Osteoblast (primary cell): Measurements from ENCODE around the gene AKR1E2. TPM values are rescaled to one million over a fixed set of nuclear protein-coding genes. Genes with fewer than 3 reads are reported as not detected.

Experiments
- DNase-seq: peaks from one replicate; pipeline ENCODE4 v3.0.0; 2011; ENCODE audit warnings: low spot score, mixed read lengths; ENCODE audit not compliant: insufficient read length; ENCODE audit errors: missing footprints
- H2AFZ ChIP-seq: 2 replicates; pipeline ENCODE4 v1.6.0; 2011; ENCODE audit warnings: mild to moderate bottlenecking, low read length
- H3K27ac ChIP-seq: 2 replicates; pipeline ENCODE4 v1.5.1; 2011; ENCODE audit warnings: mild to moderate bottlenecking, low read depth, low read length, moderate library complexity
- H3K27me3 ChIP-seq: 2 replicates; pipeline ENCODE4 v1.6.0; 2012; ENCODE audit warnings: mild to moderate bottlenecking, control low read depth, inconsistent platforms, low read length, moderate library complexity; ENCODE audit not compliant: insufficient read depth
- H3K36me3 ChIP-seq: 2 replicates; pipeline ENCODE4 v1.5.1; 2011; ENCODE audit warnings: mild to moderate bottlenecking, low read length, control low read depth, moderate library complexity; ENCODE audit not compliant: insufficient read depth
- H3K4me1 ChIP-seq: 2 replicates; pipeline ENCODE4 v1.5.1; 2011; ENCODE audit warnings: mild to moderate bottlenecking, low read length, control low read depth, moderate library complexity; ENCODE audit not compliant: insufficient read depth
- H3K4me2 ChIP-seq: 2 replicates; pipeline ENCODE4 v1.6.0; 2011; ENCODE audit warnings: mild to moderate bottlenecking, low read length; ENCODE audit not compliant: insufficient read depth
- H3K4me3 ChIP-seq: fragments of 200-600 bp; sonication (generic); 3 replicates; pipeline ENCODE4 v1.5.1; 2012; ENCODE audit warnings: mild to moderate bottlenecking, low read length, inconsistent platforms; ENCODE audit not compliant: insufficient read depth
- H3K79me2 ChIP-seq: 2 replicates; pipeline ENCODE4 v1.6.0; 2012; ENCODE audit warnings: mild to moderate bottlenecking, low read length, control low read depth, inconsistent platforms; ENCODE audit not compliant: insufficient read depth
- H3K9me3 ChIP-seq: 2 replicates; pipeline ENCODE4 v1.5.1; 2011; ENCODE audit warnings: low read depth, low read length, control low read depth
- H4K20me1 ChIP-seq: 2 replicates; pipeline ENCODE4 v1.6.0; 2012; ENCODE audit warnings: mild to moderate bottlenecking, low read length, control low read depth; ENCODE audit not compliant: insufficient read depth
- total RNA-seq: library from RNA; depleted of rRNA; stranded (reverse); fragments of >200 nt; gene quantifications from 2 replicates; pipeline ENCODE4 v1.2.3, GENCODE V29; 2012
- TF ChIP-seq, protein P1 (sequence below): IDR thresholded peaks from 2 replicates; pipeline ENCODE4 v1.5.1; 2011; ENCODE audit warnings: mild to moderate bottlenecking, low read depth, low read length, moderate library complexity; ENCODE audit errors: extremely low read depth

AKR1E2 gene
- total RNA-seq, 1 donor = 17.7 TPM

DNA sequence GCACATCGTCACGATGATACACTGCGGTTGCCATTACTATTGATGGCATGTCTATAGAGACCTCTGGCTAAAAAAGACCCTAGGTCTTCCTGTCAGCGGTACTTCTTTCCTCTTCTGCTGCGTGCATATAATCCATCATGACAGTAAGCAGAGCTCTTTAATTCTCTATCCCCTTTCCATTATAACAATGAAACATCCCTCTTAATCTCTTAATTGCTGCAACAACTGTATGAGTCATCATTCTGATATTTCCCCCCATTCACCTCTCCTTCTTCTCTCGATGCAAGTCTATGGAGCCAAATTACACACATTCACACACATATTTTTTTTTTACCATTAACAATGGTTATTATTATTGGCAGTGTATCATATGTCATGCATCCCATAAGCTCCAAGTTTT, 45.2 kb upstream of the AKR1E2 start:
- Histone ChIP-seq H3K4me3 (no peak overlapping the region), H3K27me3 (no peaks in the 10 kb centered on the region), H3K4me1 (peaks cover 17% of the 10 kb centered on the region), H3K36me3 (no peaks in the 10 kb centered on the region), H3K9me3 (no peaks in the 10 kb centered on the region), H4K20me1 (no peaks in the 10 kb centered on the region), H3K4me2 (no peak overlapping the region), H3K79me2 (no peaks in the 10 kb centered on the region), H2AFZ (no peak overlapping the region), H3K27ac (no peak overlapping the region)
- TF ChIP-seq, protein P1, sequence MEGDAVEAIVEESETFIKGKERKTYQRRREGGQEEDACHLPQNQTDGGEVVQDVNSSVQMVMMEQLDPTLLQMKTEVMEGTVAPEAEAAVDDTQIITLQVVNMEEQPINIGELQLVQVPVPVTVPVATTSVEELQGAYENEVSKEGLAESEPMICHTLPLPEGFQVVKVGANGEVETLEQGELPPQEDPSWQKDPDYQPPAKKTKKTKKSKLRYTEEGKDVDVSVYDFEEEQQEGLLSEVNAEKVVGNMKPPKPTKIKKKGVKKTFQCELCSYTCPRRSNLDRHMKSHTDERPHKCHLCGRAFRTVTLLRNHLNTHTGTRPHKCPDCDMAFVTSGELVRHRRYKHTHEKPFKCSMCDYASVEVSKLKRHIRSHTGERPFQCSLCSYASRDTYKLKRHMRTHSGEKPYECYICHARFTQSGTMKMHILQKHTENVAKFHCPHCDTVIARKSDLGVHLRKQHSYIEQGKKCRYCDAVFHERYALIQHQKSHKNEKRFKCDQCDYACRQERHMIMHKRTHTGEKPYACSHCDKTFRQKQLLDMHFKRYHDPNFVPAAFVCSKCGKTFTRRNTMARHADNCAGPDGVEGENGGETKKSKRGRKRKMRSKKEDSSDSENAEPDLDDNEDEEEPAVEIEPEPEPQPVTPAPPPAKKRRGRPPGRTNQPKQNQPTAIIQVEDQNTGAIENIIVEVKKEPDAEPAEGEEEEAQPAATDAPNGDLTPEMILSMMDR = no peak
- no peak for DNase-seq

DNA sequence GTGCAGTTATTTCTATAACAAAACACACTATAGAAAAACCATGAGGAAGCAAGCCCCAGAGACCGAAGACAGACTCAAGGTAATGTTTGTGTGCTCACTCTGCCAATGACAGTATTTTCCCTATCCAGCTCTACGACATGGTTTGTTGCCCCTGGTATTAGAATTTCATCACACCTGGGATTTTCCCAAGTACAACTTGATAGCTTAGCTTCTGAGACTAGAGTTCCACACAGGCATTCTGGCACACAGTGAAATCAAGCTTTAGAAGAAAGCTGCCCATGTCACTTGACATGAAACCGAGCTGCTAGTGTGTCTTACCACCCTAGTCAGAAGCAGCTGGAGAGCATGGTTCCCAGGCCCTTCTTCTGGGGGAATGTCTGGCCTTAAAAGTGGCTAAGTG, 44.1 kb upstream of the AKR1E2 start:
- no peaks in the 10 kb centered on the region for H3K79me2 ChIP-seq
- H3K4me2 ChIP-seq = no peak overlapping the region
- H3K36me3 ChIP-seq = no peaks in the 10 kb centered on the region
- no peaks in the 10 kb centered on the region for H4K20me1 ChIP-seq
- H2AFZ ChIP-seq = no peak overlapping the region
- DNase-seq = no peak
- H3K4me3 ChIP-seq = no peak overlapping the region
- no peaks in the 10 kb centered on the region for H3K9me3 ChIP-seq
- peaks cover 14% of the 10 kb centered on the region for H3K4me1 ChIP-seq
- no peaks in the 10 kb centered on the region for H3K27me3 ChIP-seq
- TF ChIP-seq, protein P1 = no peak
- H3K27ac ChIP-seq = no peak overlapping the region

DNA sequence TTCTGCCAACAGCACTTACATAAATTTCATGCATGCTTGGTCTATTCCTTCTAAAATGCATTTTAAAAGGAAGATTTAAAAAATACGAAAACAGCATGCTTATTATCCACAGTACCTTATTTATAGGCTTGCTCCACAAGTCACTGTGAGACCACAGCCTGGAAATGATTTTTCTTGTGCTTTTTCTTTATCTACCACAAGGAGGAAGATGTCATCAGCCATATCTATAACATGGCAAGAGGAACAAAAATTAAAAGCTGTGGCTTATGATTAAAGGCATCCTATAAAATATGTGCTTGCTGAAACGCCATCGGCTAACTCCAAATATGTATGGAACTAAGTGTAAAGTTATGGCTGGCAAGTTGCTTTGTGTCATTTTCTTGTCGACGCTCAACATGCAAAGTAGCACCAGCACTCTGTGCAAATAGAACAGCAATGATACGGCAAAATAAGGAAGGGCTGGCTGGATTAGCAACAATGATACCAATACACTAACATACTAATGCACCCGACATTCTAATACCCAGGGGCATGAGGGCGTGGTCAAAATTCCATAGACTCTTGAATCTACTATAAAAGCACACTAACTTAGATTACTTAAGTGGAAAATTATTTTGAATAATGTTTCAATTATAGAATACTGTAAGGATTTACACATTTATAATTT, 41.2 kb upstream of the AKR1E2 start:
- H3K36me3 ChIP-seq = no peaks in the 10 kb centered on the region
- H3K4me3 ChIP-seq = no peak overlapping the region
- no peaks in the 10 kb centered on the region for H4K20me1 ChIP-seq
- H3K4me2 ChIP-seq = no peak overlapping the region
- no peaks in the 10 kb centered on the region for H3K9me3 ChIP-seq
- H3K4me1 ChIP-seq = peaks cover 9% of the 10 kb centered on the region
- no peaks in the 10 kb centered on the region for H3K27me3 ChIP-seq
- no peaks in the 10 kb centered on the region for H3K79me2 ChIP-seq
- DNase-seq = no peak
- TF ChIP-seq, protein P1 = no peak
- peak overlapping the region; percentile 2 for H2AFZ ChIP-seq
- no peak overlapping the region for H3K27ac ChIP-seq

DNA sequence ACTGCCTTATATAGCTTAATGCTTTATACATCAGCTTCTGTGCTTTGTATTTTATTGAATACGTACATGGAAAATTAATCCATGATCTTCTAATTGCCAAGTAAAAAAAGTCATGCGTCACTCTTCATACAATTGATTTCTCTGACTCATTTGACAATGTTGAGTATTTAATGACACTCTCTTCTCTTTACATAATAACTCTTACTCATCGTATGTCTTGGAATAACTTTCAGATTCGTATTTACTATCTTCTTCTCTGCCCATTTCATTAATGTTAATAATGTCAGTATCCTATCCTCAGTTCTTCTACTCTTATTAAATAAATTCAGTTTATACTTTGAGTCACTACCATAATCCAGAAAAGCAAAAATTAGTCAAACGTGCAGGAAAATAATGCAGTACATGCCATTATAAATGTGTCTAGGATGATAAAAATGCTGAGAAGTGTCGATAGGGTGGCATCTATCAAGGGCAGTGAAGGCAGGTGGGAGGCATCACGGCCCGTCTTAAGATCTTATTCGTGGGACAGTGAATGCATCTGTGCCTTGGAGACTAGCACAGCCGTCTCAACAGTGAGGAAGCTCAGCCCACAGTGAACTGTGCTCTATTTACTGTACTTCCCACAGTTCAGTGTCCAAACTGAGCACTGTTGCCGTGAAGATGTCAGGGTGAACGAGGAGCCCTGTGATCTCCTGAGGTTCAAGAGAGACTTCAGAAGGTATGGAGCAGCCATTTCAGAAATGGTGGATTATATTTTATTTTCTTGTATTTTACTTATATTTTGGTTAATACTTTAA, 39.8 kb upstream of the AKR1E2 start:
- H3K36me3 ChIP-seq = no peaks in the 10 kb centered on the region
- no peaks in the 10 kb centered on the region for H3K79me2 ChIP-seq
- H3K27ac ChIP-seq = no peak overlapping the region
- no peak for DNase-seq
- H3K4me2 ChIP-seq = no peak overlapping the region
- no peaks in the 10 kb centered on the region for H3K27me3 ChIP-seq
- no peak overlapping the region for H3K4me3 ChIP-seq
- H3K4me1 ChIP-seq = no peaks in the 10 kb centered on the region
- H2AFZ ChIP-seq = no peak overlapping the region
- no peaks in the 10 kb centered on the region for H3K9me3 ChIP-seq
- TF ChIP-seq, protein P1 = no peak
- H4K20me1 ChIP-seq = no peaks in the 10 kb centered on the region
